ENCODE data around the gene S100A14.

Gene S100A14

DNA sequence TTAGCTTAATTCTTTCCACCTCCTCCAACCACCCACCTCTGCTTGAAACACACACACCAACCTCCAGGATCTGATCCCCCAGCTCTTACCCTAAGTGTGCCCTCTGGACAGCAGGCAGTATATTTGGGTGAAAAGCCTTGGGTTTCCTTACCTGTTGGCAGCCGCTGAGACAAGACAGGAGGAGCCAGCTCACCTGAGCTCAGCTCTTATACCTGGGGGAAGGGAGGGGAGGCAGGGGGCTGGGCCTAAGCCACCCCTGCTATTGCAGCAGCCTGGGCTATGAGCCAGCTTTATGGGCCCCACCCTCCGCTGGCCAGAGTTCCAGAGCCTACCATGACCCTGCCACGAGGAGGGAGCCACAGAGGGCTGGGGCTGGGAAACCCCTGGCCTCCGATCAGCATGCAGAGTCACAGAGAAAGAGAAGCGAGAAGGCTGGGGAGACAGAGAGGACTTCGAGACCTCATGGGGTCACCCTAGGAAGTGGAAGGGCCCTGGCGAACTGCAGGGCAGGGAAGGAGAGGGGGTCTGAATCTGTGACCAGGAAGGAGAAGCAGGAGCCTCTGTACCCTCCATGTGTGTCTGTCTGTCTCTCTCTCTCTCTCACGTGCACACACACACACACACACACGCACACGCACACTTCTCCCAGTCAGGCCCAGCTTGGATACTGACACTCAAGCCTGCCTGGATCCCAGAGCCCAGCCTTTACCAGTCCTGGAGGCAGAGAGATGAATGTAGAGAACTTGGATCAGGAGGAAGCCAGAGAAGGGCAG, at the start of gene S100A14:
S100A14 (minus strand) TSS at position 182 of the 773 bp plus-strand sequence. CDS start 467 bp downstream, outside the sequence.
- TF ChIP-seq, protein P1, sequence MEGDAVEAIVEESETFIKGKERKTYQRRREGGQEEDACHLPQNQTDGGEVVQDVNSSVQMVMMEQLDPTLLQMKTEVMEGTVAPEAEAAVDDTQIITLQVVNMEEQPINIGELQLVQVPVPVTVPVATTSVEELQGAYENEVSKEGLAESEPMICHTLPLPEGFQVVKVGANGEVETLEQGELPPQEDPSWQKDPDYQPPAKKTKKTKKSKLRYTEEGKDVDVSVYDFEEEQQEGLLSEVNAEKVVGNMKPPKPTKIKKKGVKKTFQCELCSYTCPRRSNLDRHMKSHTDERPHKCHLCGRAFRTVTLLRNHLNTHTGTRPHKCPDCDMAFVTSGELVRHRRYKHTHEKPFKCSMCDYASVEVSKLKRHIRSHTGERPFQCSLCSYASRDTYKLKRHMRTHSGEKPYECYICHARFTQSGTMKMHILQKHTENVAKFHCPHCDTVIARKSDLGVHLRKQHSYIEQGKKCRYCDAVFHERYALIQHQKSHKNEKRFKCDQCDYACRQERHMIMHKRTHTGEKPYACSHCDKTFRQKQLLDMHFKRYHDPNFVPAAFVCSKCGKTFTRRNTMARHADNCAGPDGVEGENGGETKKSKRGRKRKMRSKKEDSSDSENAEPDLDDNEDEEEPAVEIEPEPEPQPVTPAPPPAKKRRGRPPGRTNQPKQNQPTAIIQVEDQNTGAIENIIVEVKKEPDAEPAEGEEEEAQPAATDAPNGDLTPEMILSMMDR (IDR thresholded peaks at IDR 0.05) = no peak

DNA sequence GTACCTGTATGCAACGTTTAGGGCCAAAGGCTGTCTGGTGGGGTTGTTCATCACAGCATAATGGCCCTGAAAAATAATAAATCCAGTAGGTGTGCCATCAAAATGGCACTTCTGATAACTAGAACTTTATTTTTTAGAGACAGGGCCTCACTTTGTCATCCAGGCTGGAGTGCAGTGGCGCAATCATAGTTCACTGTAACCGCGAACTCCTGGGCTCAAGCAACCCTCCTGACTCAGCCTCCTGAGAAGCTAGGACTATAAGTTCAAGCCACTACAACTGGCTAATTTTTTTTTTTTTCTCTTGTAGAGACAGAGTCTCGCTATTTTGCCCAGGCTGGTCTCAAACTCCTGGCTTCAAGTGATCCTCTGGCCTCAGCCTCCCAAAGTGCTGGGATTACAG, 47.1 kb upstream of the S100A14 start:
- TF ChIP-seq, protein P1 (IDR thresholded peaks at IDR 0.05) = no peak

DNA sequence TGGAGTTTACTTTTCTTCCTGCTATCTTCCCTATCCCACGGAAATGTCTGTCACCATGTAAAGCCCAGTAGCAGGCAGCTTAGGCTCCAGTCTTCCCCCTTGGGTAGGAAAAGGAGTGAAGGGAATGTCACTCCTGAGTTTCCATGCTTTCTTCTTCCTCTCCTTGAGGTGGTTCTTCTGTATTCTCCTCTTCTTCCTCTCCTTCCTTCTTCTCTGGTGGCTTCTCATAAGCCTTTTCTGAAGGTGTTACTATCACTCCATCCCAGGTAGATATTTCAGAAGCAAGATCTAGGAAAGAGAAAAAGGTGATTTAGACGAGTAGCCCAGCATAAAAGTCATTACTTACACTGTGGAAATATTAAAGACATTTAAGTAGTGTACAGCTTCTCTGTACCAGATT, 46.1 kb upstream of the S100A14 start:
- TF ChIP-seq, protein P1 (IDR thresholded peaks at IDR 0.05) = no peak

DNA sequence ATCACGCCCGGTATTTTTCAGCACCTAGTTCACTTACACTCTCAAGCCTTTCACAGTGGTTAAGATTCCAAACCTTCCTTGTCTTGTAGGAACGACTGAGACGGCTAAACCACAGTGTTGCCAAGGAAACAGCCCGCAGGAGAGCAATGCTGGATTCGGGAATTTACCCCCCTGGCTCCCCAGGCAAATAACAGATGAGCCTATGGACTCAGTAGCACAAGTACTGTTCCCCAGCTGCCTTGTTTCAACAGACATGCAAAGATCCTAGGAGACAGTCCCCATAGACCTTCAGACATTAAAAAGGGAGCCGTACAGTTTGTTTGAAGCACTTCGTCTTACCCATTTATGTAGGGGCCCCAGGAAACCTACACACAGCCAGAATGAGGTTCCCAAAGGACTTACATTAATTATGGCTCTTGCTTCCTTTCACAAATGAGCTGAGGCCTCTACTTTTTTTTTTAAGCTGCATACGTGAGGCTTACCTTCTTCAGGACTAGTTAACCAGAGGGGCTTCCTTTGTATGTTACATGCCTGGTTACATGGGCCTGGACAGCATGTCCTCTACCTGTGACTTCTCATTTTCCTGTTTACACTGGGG, 45.1 kb upstream of the S100A14 start:
- TF ChIP-seq, protein P1 (IDR thresholded peaks at IDR 0.05) = no peak

DNA sequence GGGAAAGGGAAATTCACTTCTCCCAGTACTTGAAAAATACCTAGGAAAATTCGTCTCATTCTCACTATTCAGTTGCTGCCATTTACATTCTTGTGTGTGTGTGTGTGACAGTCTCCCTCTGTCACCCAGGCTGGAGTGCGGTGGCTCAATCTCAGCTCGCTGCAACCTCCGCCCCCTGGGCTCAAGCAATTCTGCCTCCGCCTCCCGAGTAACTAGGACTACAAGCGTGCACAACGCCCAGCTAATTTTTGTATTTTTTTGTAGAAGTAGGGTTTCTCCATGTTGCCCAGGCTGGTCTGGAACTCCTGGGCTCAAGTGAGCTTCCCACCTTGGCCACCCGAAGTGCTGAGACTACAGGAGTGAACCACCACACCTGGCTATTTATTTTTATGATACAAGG, 43.5 kb upstream of the S100A14 start:
- TF ChIP-seq, protein P1 (IDR thresholded peaks at IDR 0.05) = no peak

DNA sequence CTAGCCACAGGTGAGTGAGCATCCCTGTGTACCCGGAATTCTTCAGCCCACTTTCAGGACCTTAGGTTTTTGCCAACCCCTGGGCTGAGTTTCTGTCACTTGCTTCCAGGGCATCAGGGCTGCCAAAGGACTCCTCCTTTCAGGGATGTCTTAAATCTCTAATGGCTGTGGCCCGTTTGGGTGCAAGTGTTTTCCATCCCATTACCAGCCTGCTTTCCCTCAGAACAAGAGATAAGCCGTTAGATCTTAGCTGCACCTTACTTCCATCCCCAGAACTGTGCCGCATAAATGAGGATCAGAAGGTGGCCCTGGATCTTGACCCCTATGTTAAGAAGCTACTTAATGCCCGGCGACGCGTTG, 43.0 kb upstream of the S100A14 start:
- TF ChIP-seq, protein P1 (IDR thresholded peaks at IDR 0.05) = no peak

DNA sequence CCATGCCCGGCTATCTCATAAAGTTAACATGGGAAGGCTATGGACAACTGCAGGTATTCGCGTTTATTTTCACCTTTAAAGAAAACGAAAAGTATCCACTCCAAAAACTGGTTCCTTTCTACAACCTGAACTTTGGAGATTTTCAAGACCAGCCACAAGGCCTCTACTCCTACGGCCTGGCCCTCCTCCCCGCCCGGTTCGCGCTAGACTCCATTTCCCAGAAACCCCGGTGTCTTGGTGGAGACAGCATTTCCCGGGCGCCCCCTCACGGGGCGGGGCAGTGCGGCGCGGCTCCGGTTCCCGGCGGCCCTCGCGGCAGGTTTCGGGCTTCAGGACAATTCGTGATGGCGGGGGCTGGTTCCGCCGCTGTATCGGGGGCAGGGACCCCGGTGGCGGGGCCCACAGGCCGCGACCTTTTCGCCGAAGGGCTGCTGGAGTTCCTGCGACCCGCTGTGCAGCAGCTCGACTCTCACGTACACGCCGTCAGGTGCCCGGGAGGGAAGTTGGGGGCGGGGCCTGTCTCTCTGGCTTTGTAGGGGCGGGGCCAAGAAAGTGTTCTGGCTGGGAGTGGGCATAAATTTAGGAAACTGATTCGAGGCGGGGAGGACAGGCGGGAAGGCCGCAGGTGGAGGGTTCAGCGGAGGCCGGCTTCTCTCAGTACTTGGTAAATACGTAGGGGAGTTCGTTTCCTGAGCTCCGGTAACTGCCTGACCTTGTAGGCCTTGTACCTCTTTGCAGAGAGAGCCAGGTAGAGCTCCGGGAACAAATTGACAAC, 42.5 kb upstream of the S100A14 start, which contains the start of gene SNAPIN:
SNAPIN (plus strand) TSS at position 304 of the 775 bp plus-strand sequence; CDS start at position 345, 41 bp downstream.
- TF ChIP-seq, protein P1 (IDR thresholded peaks at IDR 0.05) = no peak
